Measurements from ENCODE around the gene SERPINA3. TPM values are rescaled to one million over a fixed set of nuclear protein-coding genes. Genes with fewer than 3 reads are reported as not detected.

SERPINA3 gene
- total RNA-seq, 2 donors from 2014 or later: 57.2 to 330 TPM

DNA sequence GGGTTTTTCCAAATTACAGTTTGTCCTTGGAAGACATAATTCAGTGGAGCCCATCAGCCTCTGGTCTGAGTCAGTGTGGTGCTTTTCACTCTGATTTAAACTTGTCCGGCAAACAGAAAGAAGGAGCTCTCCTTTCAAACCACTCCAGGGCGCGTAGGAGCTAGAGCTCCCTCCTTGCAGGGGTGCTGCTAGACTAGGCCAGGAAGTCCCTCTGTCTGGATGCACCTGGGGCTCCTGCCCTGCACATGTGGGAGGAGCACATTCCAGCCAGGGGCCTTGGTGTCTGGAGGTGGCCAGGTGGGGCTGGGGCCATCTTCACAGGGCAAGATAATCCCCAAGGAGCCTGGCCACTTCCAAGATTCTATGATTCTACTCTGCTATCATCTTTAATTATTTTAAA, 3.1 kb downstream of the SERPINA3 start:
- TF ChIP-seq, protein P1, sequence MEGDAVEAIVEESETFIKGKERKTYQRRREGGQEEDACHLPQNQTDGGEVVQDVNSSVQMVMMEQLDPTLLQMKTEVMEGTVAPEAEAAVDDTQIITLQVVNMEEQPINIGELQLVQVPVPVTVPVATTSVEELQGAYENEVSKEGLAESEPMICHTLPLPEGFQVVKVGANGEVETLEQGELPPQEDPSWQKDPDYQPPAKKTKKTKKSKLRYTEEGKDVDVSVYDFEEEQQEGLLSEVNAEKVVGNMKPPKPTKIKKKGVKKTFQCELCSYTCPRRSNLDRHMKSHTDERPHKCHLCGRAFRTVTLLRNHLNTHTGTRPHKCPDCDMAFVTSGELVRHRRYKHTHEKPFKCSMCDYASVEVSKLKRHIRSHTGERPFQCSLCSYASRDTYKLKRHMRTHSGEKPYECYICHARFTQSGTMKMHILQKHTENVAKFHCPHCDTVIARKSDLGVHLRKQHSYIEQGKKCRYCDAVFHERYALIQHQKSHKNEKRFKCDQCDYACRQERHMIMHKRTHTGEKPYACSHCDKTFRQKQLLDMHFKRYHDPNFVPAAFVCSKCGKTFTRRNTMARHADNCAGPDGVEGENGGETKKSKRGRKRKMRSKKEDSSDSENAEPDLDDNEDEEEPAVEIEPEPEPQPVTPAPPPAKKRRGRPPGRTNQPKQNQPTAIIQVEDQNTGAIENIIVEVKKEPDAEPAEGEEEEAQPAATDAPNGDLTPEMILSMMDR (IDR thresholded peaks at IDR 0.05): no peak
- Histone ChIP-seq H3K27ac (no peak overlapping the region), H3K9me3 (peaks cover 0 to 24% of the 10 kb centered on the region in 2 donors), H3K4me1 (peaks cover 0 to 4% of the 10 kb centered on the region in 2 donors), H3K4me3 (no peak overlapping the region), H3K36me3 (peaks cover 14% of the 10 kb centered on the region), H3K27me3 (no peaks in the 10 kb centered on the region)
- DNase-seq (ENCODE audit: low spot score): no peak

GRCh38 chr14:94615823-94616570, 3.8 kb downstream of the SERPINA3 start:
- H3K9me3 ChIP-seq: peaks cover 0 to 24% of the 10 kb centered on the region in 2 donors
- DNase-seq (ENCODE audit: low spot score): no peak
- TF ChIP-seq, protein P1 (IDR thresholded peaks at IDR 0.05): no peak

GRCh38 chr14:94617366-94617941, 5.3 kb downstream of the SERPINA3 start:
- no peaks in the 10 kb centered on the region for H3K4me1 ChIP-seq
- no peak for DNase-seq (ENCODE audit: low spot score)
- H3K27me3 ChIP-seq: no peaks in the 10 kb centered on the region
- TF ChIP-seq, protein P1 (IDR thresholded peaks at IDR 0.05): no peak
- H3K4me3 ChIP-seq: no peak overlapping the region
- no peak overlapping the region for H3K27ac ChIP-seq
- H3K9me3 ChIP-seq: peaks cover 0 to 24% of the 10 kb centered on the region in 2 donors
- H3K36me3 ChIP-seq: peaks cover 14% of the 10 kb centered on the region

More at GRCh38 chr14:94615823-94616570, 3.8 kb downstream of the SERPINA3 start:
- peaks cover 14% of the 10 kb centered on the region for H3K36me3 ChIP-seq
- H3K27me3 ChIP-seq: no peaks in the 10 kb centered on the region
- H3K4me1 ChIP-seq: peaks cover 0 to 4% of the 10 kb centered on the region in 2 donors
- H3K27ac ChIP-seq: no peak overlapping the region
- H3K4me3 ChIP-seq: no peak overlapping the region

- Histone ChIP-seq H3K9me3 (peaks cover 0 to 24% of the 10 kb centered on the region in 2 donors), H3K36me3 (peaks cover 14% of the 10 kb centered on the region), H3K27me3 (no peaks in the 10 kb centered on the region), H3K4me1 (no peaks in the 10 kb centered on the region), H3K4me3 (no peak overlapping the region), H3K27ac (no peak overlapping the region)
- TF ChIP-seq, protein P1 (IDR thresholded peaks at IDR 0.05): no peak
- no peak for DNase-seq (ENCODE audit: low spot score)
Measured at GRCh38 chr14:94617988-94618822, 6.0 kb downstream of the SERPINA3 start.

GRCh38 chr14:94619297-94619696, 7.1 kb downstream of the SERPINA3 start:
- Histone ChIP-seq H3K9me3 (peaks cover 0 to 24% of the 10 kb centered on the region in 2 donors), H3K36me3 (peaks cover 14% of the 10 kb centered on the region), H3K4me3 (no peak overlapping the region), H3K4me1 (no peaks in the 10 kb centered on the region), H3K27me3 (no peaks in the 10 kb centered on the region), H3K27ac (no peak overlapping the region)
- TF ChIP-seq, protein P1 (IDR thresholded peaks at IDR 0.05): no peak
- DNase-seq (ENCODE audit: low spot score): no peak
